NB4 (cell line): ENCODE data around the gene WDFY4.

Experiments
- CTCF ChIP-seq: IDR thresholded peaks from one replicate; pipeline ENCODE4 v1.5.1; 2012; ENCODE audit warnings: low read depth, low read length
- MAX ChIP-seq: IDR thresholded peaks from 2 replicates; pipeline ENCODE4 v1.6.1; 2011; ENCODE audit warnings: low read depth, low read length
- MYC ChIP-seq: IDR thresholded peaks from 2 replicates; pipeline ENCODE4 v1.6.1; 2011; ENCODE audit warnings: low read depth, low read length
- POLR2A ChIP-seq: IDR thresholded peaks from 2 replicates; pipeline ENCODE4 v1.6.1; 2011; ENCODE audit warnings: mild to moderate bottlenecking; ENCODE audit not compliant: insufficient read length; ENCODE audit errors: extremely low read depth

- TF ChIP-seq CTCF (no peak), POLR2A (no peak), MAX (no peak), MYC (no peak)
These were observed 7.3 kb downstream of the WDFY4 start for GRCh38 chr10:48691812-48692528.
